ENCODE data around the gene TSPO. TPM values are rescaled to one million over a fixed set of nuclear protein-coding genes. Genes with fewer than 3 reads are reported as not detected.

TSPO gene
- total and polyA plus RNA-seq, 7 donors = 35.8 to 148 (median 69.9) TPM

- DNase-seq = no peak
- intact Hi-C loops (cut with DNase I) = no loop called here
- H3K27ac ChIP-seq = no peak overlapping the region
- no peaks in the 10 kb centered on the region for H3K4me1 ChIP-seq
- H3K27me3 ChIP-seq (ENCODE audit: insufficient read depth in 3 of 3, low read length in 2 of 3) = no peaks in the 10 kb centered on the region
- 50 to 56% (median 51%) methylated on average over 16 of the region's 16 CpGs for WGBS, 3 donors
- ATAC-seq = no peak
- no peak for TF ChIP-seq CTCF (IDR thresholded peaks at IDR 0.05)
- no peaks in the 10 kb centered on the region for H3K9me3 ChIP-seq
- H3K4me3 ChIP-seq = no peak overlapping the region
- peaks cover 0 to 38% of the 10 kb centered on the region in 2 donors for H3K36me3 ChIP-seq (ENCODE audit: insufficient read depth in 1 of 2, low read depth in 1 of 2)
Observed at GRCh38 chr22:43164636-43165035, 13.3 kb downstream of the TSPO start.

- TF ChIP-seq CTCF (IDR thresholded peaks at IDR 0.05) = no peak
- Histone ChIP-seq H3K9me3 (no peaks in the 10 kb centered on the region), H3K4me1 (no peaks in the 10 kb centered on the region), H3K4me3 (no peak overlapping the region), H3K27ac (no peak overlapping the region), H3K36me3 (ENCODE audit: insufficient read depth in 1 of 2, low read depth in 1 of 2) (peaks cover 0 to 55% of the 10 kb centered on the region in 2 donors), H3K27me3 (ENCODE audit: insufficient read depth in 3 of 3, low read length in 2 of 3) (no peaks in the 10 kb centered on the region)
- DNase-seq (no peak), ATAC-seq (no peak)
- WGBS, 3 donors = 89 to 94% (median 89%) methylated on average over 23 of the region's 23 CpGs
- intact Hi-C loops (cut with DNase I) = no loop called here
Observed at GRCh38 chr22:43166132-43166930, 15.0 kb downstream of the TSPO start.

GRCh38 chr22:43167001-43167589 is 15.7 kb downstream of the TSPO start:
- ATAC-seq (no peak), DNase-seq (no peak)
- no peaks in the 10 kb centered on the region for H3K9me3 ChIP-seq
- TF ChIP-seq CTCF (IDR thresholded peaks at IDR 0.05) = no peak
- intact Hi-C loops (cut with DNase I) = no loop called here
- no peak overlapping the region for H3K27ac ChIP-seq
- H3K4me3 ChIP-seq = no peak overlapping the region
- H3K27me3 ChIP-seq (ENCODE audit: insufficient read depth in 3 of 3, low read length in 2 of 3) = no peaks in the 10 kb centered on the region
- 89 to 92% (median 92%) methylated on average over 19 of the region's 19 CpGs for WGBS, 3 donors
- H3K4me1 ChIP-seq = no peaks in the 10 kb centered on the region
- H3K36me3 ChIP-seq (ENCODE audit: insufficient read depth in 1 of 2, low read depth in 1 of 2) = peaks cover 0 to 62% of the 10 kb centered on the region in 2 donors

- WGBS, 3 donors = 82 to 86% (median 86%) methylated on average over 24 to 25 of the region's 25 CpGs
- no peaks in the 10 kb centered on the region for H3K27me3 ChIP-seq (ENCODE audit: insufficient read depth in 3 of 3, low read length in 2 of 3)
- ATAC-seq (peak in 1 of 4 donors; percentile 26), DNase-seq (no peak)
- H3K36me3 ChIP-seq (ENCODE audit: insufficient read depth in 1 of 2, low read depth in 1 of 2) = peaks cover 0 to 65% of the 10 kb centered on the region in 2 donors
- TF ChIP-seq CTCF (IDR thresholded peaks at IDR 0.05) = no peak
- no peaks in the 10 kb centered on the region for H3K9me3 ChIP-seq
- no peaks in the 10 kb centered on the region for H3K4me1 ChIP-seq
- no peak overlapping the region for H3K4me3 ChIP-seq
- no peak overlapping the region for H3K27ac ChIP-seq
- intact Hi-C loops (cut with DNase I) = no loop called here
Observed at GRCh38 chr22:43168471-43169309, 17.3 kb downstream of the TSPO start.

Data from psoas muscle (tissue), 8 donors.